ENCODE measurements around the gene GCLC.

GRCh38 chr6:53492860-53493634 lies 51.9 kb downstream of the GCLC start:
- TF ChIP-seq CTCF (IDR thresholded peaks at IDR 0.05 in 2 of 3, conservative IDR thresholded peaks at IDR 0.05 in 1 of 3; ENCODE audit: control insufficient read depth in 2 of 3, extremely low read depth in 1 of 3, insufficient read depth in 1 of 3, low read depth in 3 of 3, low read length in 3 of 3) (peak; percentile 54 to 73 (median 71); a peak in 5 of 6 replicates), POLR2AphosphoS5 (IDR thresholded peaks at IDR 0.05; ENCODE audit: low read length) (no peak), IKZF1 (conservative IDR thresholded peaks at IDR 0.05) (no peak), SRF (IDR thresholded peaks at IDR 0.05; ENCODE audit: low read depth in 2 of 2, low read length in 2 of 2) (no peak), TAF1 (IDR thresholded peaks at IDR 0.05; ENCODE audit: borderline replicate concordance, low read depth, low read length) (no peak), NFYB (IDR thresholded peaks at IDR 0.05; ENCODE audit: insufficient read depth, low read depth, low read length) (no peak), IKZF2 (IDR thresholded peaks at IDR 0.05) (no peak), POLR2A (IDR thresholded peaks at IDR 0.05; ENCODE audit: low read depth, low read length) (no peak), ETV6 (conservative IDR thresholded peaks at IDR 0.05 in 1 of 2, IDR thresholded peaks at IDR 0.05 in 1 of 2; ENCODE audit: borderline replicate concordance in 1 of 2, low read depth in 1 of 2) (no peak), EZH2 (IDR thresholded peaks at IDR 0.05; ENCODE audit: borderline replicate concordance, control insufficient read depth, low read depth, low read length) (no peak)
- TF ChIP-seq, protein P1, sequence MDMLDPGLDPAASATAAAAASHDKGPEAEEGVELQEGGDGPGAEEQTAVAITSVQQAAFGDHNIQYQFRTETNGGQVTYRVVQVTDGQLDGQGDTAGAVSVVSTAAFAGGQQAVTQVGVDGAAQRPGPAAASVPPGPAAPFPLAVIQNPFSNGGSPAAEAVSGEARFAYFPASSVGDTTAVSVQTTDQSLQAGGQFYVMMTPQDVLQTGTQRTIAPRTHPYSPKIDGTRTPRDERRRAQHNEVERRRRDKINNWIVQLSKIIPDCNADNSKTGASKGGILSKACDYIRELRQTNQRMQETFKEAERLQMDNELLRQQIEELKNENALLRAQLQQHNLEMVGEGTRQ (IDR thresholded peaks at IDR 0.05; ENCODE audit: borderline replicate concordance, low read depth, low read length), result no peak
- TF ChIP-seq, protein P2, sequence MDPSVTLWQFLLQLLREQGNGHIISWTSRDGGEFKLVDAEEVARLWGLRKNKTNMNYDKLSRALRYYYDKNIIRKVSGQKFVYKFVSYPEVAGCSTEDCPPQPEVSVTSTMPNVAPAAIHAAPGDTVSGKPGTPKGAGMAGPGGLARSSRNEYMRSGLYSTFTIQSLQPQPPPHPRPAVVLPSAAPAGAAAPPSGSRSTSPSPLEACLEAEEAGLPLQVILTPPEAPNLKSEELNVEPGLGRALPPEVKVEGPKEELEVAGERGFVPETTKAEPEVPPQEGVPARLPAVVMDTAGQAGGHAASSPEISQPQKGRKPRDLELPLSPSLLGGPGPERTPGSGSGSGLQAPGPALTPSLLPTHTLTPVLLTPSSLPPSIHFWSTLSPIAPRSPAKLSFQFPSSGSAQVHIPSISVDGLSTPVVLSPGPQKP (IDR thresholded peaks at IDR 0.05; ENCODE audit: low read depth, low read length), result no peak
- TF ChIP-seq, protein P3, sequence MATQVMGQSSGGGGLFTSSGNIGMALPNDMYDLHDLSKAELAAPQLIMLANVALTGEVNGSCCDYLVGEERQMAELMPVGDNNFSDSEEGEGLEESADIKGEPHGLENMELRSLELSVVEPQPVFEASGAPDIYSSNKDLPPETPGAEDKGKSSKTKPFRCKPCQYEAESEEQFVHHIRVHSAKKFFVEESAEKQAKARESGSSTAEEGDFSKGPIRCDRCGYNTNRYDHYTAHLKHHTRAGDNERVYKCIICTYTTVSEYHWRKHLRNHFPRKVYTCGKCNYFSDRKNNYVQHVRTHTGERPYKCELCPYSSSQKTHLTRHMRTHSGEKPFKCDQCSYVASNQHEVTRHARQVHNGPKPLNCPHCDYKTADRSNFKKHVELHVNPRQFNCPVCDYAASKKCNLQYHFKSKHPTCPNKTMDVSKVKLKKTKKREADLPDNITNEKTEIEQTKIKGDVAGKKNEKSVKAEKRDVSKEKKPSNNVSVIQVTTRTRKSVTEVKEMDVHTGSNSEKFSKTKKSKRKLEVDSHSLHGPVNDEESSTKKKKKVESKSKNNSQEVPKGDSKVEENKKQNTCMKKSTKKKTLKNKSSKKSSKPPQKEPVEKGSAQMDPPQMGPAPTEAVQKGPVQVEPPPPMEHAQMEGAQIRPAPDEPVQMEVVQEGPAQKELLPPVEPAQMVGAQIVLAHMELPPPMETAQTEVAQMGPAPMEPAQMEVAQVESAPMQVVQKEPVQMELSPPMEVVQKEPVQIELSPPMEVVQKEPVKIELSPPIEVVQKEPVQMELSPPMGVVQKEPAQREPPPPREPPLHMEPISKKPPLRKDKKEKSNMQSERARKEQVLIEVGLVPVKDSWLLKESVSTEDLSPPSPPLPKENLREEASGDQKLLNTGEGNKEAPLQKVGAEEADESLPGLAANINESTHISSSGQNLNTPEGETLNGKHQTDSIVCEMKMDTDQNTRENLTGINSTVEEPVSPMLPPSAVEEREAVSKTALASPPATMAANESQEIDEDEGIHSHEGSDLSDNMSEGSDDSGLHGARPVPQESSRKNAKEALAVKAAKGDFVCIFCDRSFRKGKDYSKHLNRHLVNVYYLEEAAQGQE (IDR thresholded peaks at IDR 0.05; ENCODE audit: low read depth, low read length), result no peak

All from GM12878 (cell line).